PC-3 (cell line): Measurements from ENCODE around the gene PRKN.

Experiments used
- CTCF ChIP-seq: fragments of 300-600 bp; sonication (generic); conservative IDR thresholded peaks from 2 replicates; pipeline ENCODE4 v1.5.1; 2017; ENCODE audit warnings: antibody characterized with exemption, low read depth, mild to moderate bottlenecking, low read length
- EZH2phosphoT487 ChIP-seq: fragments of 300-600 bp; sonication (generic); IDR thresholded peaks from 2 replicates; pipeline ENCODE4 v1.6.1; 2018; ENCODE audit warnings: mild to moderate bottlenecking, antibody characterized with exemption, low read length, borderline replicate concordance

GRCh38 chr6:161834426-161834825 is 893.1 kb downstream of the PRKN start:
- TF ChIP-seq CTCF (no peak), EZH2phosphoT487 (no peak)
